HepG2 (cell line): ENCODE measurements around the gene PPRC1. TPM values are rescaled to one million over a fixed set of nuclear protein-coding genes. Genes with fewer than 3 reads are reported as not detected.

Source experiments
- AGO2 ChIP-seq: fragments of 200-400 bp; formaldehyde crosslinking; optimal IDR thresholded peaks from 2 replicates; pipeline ENCODE3; 2017; ENCODE audit warnings: mild to moderate bottlenecking, low read depth, low read length, moderate library complexity
- CBFB ChIP-seq: sonication (generic); formaldehyde crosslinking; IDR thresholded peaks from 2 replicates; pipeline ENCODE4 v1.4.0; 2020; ENCODE audit warnings: missing genetic modification reagents
- HIVEP1 ChIP-seq: sonication (generic); formaldehyde crosslinking; IDR thresholded peaks from 2 replicates; pipeline ENCODE4 v1.4.0; 2020; ENCODE audit warnings: mild to moderate bottlenecking, missing genetic modification reagents
- JUNB ChIP-seq: sonication (generic); formaldehyde crosslinking; IDR thresholded peaks from 2 replicates; pipeline ENCODE4 v1.8.0; 2022; ENCODE audit warnings: missing genetic modification reagents, mild to moderate bottlenecking, borderline replicate concordance
- KDM5B ChIP-seq: sonication (generic); formaldehyde crosslinking; IDR thresholded peaks from 2 replicates; pipeline ENCODE4 v1.4.0; 2020; ENCODE audit warnings: missing genetic modification reagents, mild to moderate bottlenecking, borderline replicate concordance
- MIER3 ChIP-seq: IDR thresholded peaks from 2 replicates; pipeline ENCODE4 v1.6.1; 2016; ENCODE audit warnings: missing compliant biosample characterization, borderline replicate concordance
- MLLT10 ChIP-seq: sonication (generic); formaldehyde crosslinking; IDR thresholded peaks from 2 replicates; pipeline ENCODE4 v1.4.0; 2020; ENCODE audit warnings: missing genetic modification reagents
- NR2F6 ChIP-seq, 2 experiments: IDR thresholded peaks; 2 replicates each; pipeline ENCODE4 v1.6.1; 2016; ENCODE audit warnings: antibody characterized with exemption in 1 of 2, mild to moderate bottlenecking in 1 of 2
- RARG ChIP-seq: sonication (generic); formaldehyde crosslinking; IDR thresholded peaks from 2 replicates; pipeline ENCODE4 v1.4.0; 2020; ENCODE audit warnings: low read depth, mild to moderate bottlenecking, missing genetic modification reagents
- RBM39 ChIP-seq: fragments of 200-400 bp; formaldehyde crosslinking; IDR thresholded peaks from one replicate; pipeline ENCODE4 v1.6.1; 2018; ENCODE audit warnings: antibody characterized with exemption, mild to moderate bottlenecking, low read depth, low read length; ENCODE audit not compliant: poor library complexity, severe bottlenecking
- SMAD3 ChIP-seq: sonication (generic); formaldehyde crosslinking; IDR thresholded peaks from 2 replicates; pipeline ENCODE4 v1.4.0; 2020; ENCODE audit warnings: missing genetic modification reagents
- STAT5B ChIP-seq: sonication (generic); formaldehyde crosslinking; IDR thresholded peaks from 2 replicates; pipeline ENCODE4 v1.4.0; 2020; ENCODE audit warnings: missing genetic modification reagents
- ZNF12 ChIP-seq: sonication (generic); formaldehyde crosslinking; IDR thresholded peaks from 2 replicates; pipeline ENCODE4 v1.5.0; 2020; ENCODE audit warnings: missing genetic modification reagents
- ZNF143 ChIP-seq: sonication (generic); formaldehyde crosslinking; IDR thresholded peaks from 2 replicates; pipeline ENCODE4 v1.4.0; 2020; ENCODE audit warnings: missing genetic modification reagents
- ZNF501 ChIP-seq: sonication (generic); formaldehyde crosslinking; IDR thresholded peaks from 2 replicates; pipeline ENCODE4 v1.5.1; 2020; ENCODE audit warnings: mild to moderate bottlenecking, moderate library complexity, missing genetic modification reagents
- ZNF543 ChIP-seq: sonication (generic); formaldehyde crosslinking; IDR thresholded peaks from 2 replicates; pipeline ENCODE4 v1.4.0; 2020; ENCODE audit warnings: mild to moderate bottlenecking, missing genetic modification reagents
- ZNF598 ChIP-seq: sonication (generic); formaldehyde crosslinking; IDR thresholded peaks from 2 replicates; pipeline ENCODE4 v1.5.1; 2020; ENCODE audit warnings: mild to moderate bottlenecking, missing genetic modification reagents, borderline replicate concordance
- ZNF670 ChIP-seq: sonication (generic); formaldehyde crosslinking; IDR thresholded peaks from 2 replicates; pipeline ENCODE4 v1.8.0; 2022; ENCODE audit warnings: mild to moderate bottlenecking, missing genetic modification reagents, borderline replicate concordance
- polyA plus RNA-seq, 8 experiments: library from polyadenylated mRNA; depleted of rRNA in 3 of 8; stranded (reverse) in 7 of 8; unstranded in 1 of 8; fragments of >200 nt; fragmentation: Illumina TruSeq in 4 of 8; extraction: Trizol in 4 of 8; gene quantifications; 2 replicates each; pipeline versions ENCODE4 v1.2.1 to v1.2.3, GENCODE V29; 2011 to 2016; ENCODE audit warnings: low read depth in 4 of 8, missing spikeins in 1 of 8, mixed read lengths in 1 of 8; ENCODE audit not compliant: insufficient read depth in 1 of 8
- total RNA-seq, 5 experiments: library from RNA; depleted of rRNA; stranded (reverse); fragments of >200 nt; fragmentation: Illumina TruSeq; extraction: Trizol; gene quantifications; 2 replicates each; pipeline ENCODE4 v1.2.3, GENCODE V29; 2016; ENCODE audit warnings: low read depth in 1 of 5
- TF ChIP-seq, protein P1 (sequence below): sonication (generic); formaldehyde crosslinking; IDR thresholded peaks from 2 replicates; pipeline ENCODE4 v1.5.0; 2020; ENCODE audit warnings: missing genetic modification reagents
- TF ChIP-seq, protein P2 (sequence below): IDR thresholded peaks from 2 replicates; pipeline ENCODE4 v1.6.1; 2018; ENCODE audit warnings: missing genetic modification reagents, mild to moderate bottlenecking, missing compliant biosample characterization
- TF ChIP-seq, protein P3 (sequence below): sonication (generic); formaldehyde crosslinking; IDR thresholded peaks from 2 replicates; pipeline ENCODE4 v1.5.1; 2020; ENCODE audit warnings: missing genetic modification reagents, mild to moderate bottlenecking, borderline replicate concordance
- TF ChIP-seq, protein P4 (sequence below): sonication (generic); formaldehyde crosslinking; IDR thresholded peaks from 2 replicates; pipeline ENCODE4 v1.5.0; 2020; ENCODE audit warnings: mild to moderate bottlenecking, missing genetic modification reagents
- TF ChIP-seq, protein P5 (sequence below): IDR thresholded peaks from 2 replicates; pipeline ENCODE4 v1.6.1; 2016; ENCODE audit warnings: low read depth, borderline replicate concordance

Gene PPRC1
- total and polyA plus RNA-seq, 2 of the 13 experiments (the other 11 are each of a cell fraction or from before 2014, with no cell fraction given), result 18.7 to 24.2 TPM

DNA sequence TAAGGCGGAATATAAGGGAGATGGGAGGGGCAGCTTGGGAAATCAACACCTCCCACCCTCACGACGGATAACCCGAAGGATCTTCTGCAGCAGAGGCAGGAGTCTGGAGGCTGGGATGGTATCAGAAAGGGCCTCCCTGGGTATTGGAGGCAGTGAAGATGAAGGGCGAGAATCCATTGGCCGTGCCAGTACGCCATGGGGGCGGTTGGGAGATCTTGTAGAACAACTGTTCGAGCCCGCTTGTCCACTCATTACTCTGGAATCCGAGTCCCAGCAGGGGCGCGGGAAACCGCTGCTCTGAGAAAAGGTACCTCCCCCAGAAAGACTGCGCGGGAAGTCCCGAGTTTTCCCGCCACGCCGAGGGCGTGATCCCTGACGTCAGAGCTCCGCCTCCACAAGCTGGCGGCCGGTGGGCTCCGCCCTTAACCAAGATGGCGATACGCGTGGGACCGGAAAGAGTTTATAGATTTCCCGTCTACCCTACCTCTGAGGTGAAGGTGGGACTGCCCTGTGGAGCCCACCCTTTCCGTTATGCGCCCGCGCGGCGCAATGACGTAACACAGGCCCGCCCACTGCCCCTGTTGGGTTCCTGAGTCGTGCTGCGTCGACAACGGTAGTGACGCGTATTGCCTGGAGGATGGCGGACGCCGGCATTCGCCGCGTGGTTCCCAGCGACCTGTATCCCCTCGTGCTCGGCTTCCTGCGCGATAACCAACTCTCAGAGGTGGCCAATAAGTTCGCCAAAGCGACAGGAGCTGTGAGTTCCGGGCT, 19.1 kb downstream of the PPRC1 start, which contains the start of gene NOLC1 (continued):
- TF ChIP-seq, protein P1, sequence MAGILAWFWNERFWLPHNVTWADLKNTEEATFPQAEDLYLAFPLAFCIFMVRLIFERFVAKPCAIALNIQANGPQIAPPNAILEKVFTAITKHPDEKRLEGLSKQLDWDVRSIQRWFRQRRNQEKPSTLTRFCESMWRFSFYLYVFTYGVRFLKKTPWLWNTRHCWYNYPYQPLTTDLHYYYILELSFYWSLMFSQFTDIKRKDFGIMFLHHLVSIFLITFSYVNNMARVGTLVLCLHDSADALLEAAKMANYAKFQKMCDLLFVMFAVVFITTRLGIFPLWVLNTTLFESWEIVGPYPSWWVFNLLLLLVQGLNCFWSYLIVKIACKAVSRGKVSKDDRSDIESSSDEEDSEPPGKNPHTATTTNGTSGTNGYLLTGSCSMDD (CRISPR knock-in tag), result no peak
- TF ChIP-seq NR2F6 (IDR thresholded peaks at IDR 0.05) (no peak; the same call in 1 of the 2 replicates), NR2F6 (CRISPR knock-in tag; IDR thresholded peaks at IDR 0.05) (peak; percentile 32; the same call in 1 of the 2 replicates), SMAD3 (CRISPR knock-in tag) (peak; percentile 34; the same call in 1 of the 2 replicates), CBFB (CRISPR knock-in tag) (peak; percentile 44; the same call in 1 of the 2 replicates), KDM5B (CRISPR knock-in tag) (peak; percentile 89), AGO2 (peak; percentile 97), ZNF543 (peak; percentile 52), MIER3 (CRISPR knock-in tag) (peak; percentile 86; the same call in 1 of the 2 replicates), STAT5B (peak; percentile 75; the same call in 1 of the 2 replicates), ZNF12 (CRISPR knock-in tag) (0 out of 2 replicates have a peak, but pooled peaks have one; percentile 35), ZNF501 (CRISPR knock-in tag) (peak; percentile 95), MLLT10 (CRISPR knock-in tag) (no peak), JUNB (CRISPR knock-in tag) (peak; percentile 27; the same call in 1 of the 2 replicates), ZNF143 (CRISPR knock-in tag) (peak; percentile 89), RBM39 (no peak), ZNF598 (peak; percentile 67; the same call in 1 of the 2 replicates), RARG (CRISPR knock-in tag) (peak; percentile 92; the same call in 1 of the 2 replicates), HIVEP1 (CRISPR knock-in tag) (peak; percentile 93), ZNF670 (CRISPR knock-in tag) (peak; percentile 87; the same call in 1 of the 2 replicates)
- TF ChIP-seq, protein P2, sequence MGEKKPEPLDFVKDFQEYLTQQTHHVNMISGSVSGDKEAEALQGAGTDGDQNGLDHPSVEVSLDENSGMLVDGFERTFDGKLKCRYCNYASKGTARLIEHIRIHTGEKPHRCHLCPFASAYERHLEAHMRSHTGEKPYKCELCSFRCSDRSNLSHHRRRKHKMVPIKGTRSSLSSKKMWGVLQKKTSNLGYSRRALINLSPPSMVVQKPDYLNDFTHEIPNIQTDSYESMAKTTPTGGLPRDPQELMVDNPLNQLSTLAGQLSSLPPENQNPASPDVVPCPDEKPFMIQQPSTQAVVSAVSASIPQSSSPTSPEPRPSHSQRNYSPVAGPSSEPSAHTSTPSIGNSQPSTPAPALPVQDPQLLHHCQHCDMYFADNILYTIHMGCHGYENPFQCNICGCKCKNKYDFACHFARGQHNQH, result peak; percentile 89
- TF ChIP-seq, protein P3, sequence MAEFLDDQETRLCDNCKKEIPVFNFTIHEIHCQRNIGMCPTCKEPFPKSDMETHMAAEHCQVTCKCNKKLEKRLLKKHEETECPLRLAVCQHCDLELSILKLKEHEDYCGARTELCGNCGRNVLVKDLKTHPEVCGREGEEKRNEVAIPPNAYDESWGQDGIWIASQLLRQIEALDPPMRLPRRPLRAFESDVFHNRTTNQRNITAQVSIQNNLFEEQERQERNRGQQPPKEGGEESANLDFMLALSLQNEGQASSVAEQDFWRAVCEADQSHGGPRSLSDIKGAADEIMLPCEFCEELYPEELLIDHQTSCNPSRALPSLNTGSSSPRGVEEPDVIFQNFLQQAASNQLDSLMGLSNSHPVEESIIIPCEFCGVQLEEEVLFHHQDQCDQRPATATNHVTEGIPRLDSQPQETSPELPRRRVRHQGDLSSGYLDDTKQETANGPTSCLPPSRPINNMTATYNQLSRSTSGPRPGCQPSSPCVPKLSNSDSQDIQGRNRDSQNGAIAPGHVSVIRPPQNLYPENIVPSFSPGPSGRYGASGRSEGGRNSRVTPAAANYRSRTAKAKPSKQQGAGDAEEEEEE (CRISPR knock-in tag), result no peak
- TF ChIP-seq, protein P4, sequence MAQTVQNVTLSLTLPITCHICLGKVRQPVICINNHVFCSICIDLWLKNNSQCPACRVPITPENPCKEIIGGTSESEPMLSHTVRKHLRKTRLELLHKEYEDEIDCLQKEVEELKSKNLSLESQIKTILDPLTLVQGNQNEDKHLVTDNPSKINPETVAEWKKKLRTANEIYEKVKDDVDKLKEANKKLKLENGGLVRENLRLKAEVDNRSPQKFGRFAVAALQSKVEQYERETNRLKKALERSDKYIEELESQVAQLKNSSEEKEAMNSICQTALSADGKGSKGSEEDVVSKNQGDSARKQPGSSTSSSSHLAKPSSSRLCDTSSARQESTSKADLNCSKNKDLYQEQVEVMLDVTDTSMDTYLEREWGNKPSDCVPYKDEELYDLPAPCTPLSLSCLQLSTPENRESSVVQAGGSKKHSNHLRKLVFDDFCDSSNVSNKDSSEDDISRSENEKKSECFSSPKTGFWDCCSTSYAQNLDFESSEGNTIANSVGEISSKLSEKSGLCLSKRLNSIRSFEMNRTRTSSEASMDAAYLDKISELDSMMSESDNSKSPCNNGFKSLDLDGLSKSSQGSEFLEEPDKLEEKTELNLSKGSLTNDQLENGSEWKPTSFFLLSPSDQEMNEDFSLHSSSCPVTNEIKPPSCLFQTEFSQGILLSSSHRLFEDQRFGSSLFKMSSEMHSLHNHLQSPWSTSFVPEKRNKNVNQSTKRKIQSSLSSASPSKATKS, result no peak
- TF ChIP-seq, protein P5, sequence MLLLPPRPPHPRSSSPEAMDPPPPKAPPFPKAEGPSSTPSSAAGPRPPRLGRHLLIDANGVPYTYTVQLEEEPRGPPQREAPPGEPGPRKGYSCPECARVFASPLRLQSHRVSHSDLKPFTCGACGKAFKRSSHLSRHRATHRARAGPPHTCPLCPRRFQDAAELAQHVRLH, result peak; percentile 70
